Liver (tissue), 9 donors: ENCODE results near the gene MKNK2. TPM values are rescaled to one million over a fixed set of nuclear protein-coding genes. Genes with fewer than 3 reads are reported as not detected.
A peak's percentile ranks its signal among the peaks of the same experiment; 100 is the strongest.
"Not testable (repeated sequence)": the region's sequence is repeated elsewhere in the genome, so short reads cannot be mapped to it uniquely, and the experiment has no call there.

Source experiments
- DNase-seq: peaks from one replicate; pipeline ENCODE4 v3.0.0-alpha.2; 2017; ENCODE audit warnings: low spot score
- H3K27ac ChIP-seq, 2 donors: one replicate each; pipeline ENCODE4 v1.7.0; 2013; ENCODE audit warnings: inconsistent platforms in 2 of 2, low read length in 2 of 2, control low read depth in 1 of 2, low read depth in 1 of 2, mild to moderate bottlenecking in 1 of 2
- H3K27me3 ChIP-seq, 4 donors: one replicate each; pipeline versions ENCODE4 v1.6.1 to v1.7.0; 2013; ENCODE audit warnings: low read length in 3 of 4, inconsistent platforms in 1 of 4, mild to moderate bottlenecking in 1 of 4, moderate library complexity in 1 of 4; ENCODE audit not compliant: control insufficient read depth in 4 of 4, insufficient read depth in 4 of 4
- H3K36me3 ChIP-seq, 4 donors: one replicate each; pipeline versions ENCODE4 v1.6.1 to v1.7.0; 2013; ENCODE audit warnings: low read length in 3 of 4, mild to moderate bottlenecking in 3 of 4, low read depth in 1 of 4, moderate library complexity in 1 of 4; ENCODE audit not compliant: control insufficient read depth in 4 of 4, insufficient read depth in 3 of 4
- H3K4me1 ChIP-seq, 4 donors: one replicate each; pipeline versions ENCODE4 v1.6.1 to v1.7.0; 2013; ENCODE audit warnings: low read length in 3 of 4, mild to moderate bottlenecking in 3 of 4, moderate library complexity in 1 of 4; ENCODE audit not compliant: control insufficient read depth in 4 of 4, insufficient read depth in 4 of 4
- H3K4me3 ChIP-seq, 3 donors: one replicate each; pipeline versions ENCODE4 v1.6.1 to v1.7.0; 2013; ENCODE audit warnings: low read length in 3 of 3, control low read depth in 1 of 3, low read depth in 1 of 3, mild to moderate bottlenecking in 1 of 3
- H3K9ac ChIP-seq, 2 donors: one replicate each; pipeline ENCODE4 v1.7.0; 2013; ENCODE audit warnings: low read length in 2 of 2, mild to moderate bottlenecking in 2 of 2, moderate library complexity in 2 of 2, control low read depth in 1 of 2, low read depth in 1 of 2
- H3K9me3 ChIP-seq, 4 donors: one replicate each; pipeline versions ENCODE4 v1.6.1 to v1.7.0; 2013; ENCODE audit warnings: low read length in 3 of 4; ENCODE audit not compliant: control insufficient read depth in 4 of 4
- CTCF ChIP-seq: fragments of 150-350 bp; IDR thresholded peaks from 2 replicates; pipeline ENCODE4 v1.5.1; 2017; ENCODE audit warnings: improper control_type of control experiment, low read depth, low read length; ENCODE audit not compliant: missing input control
- EGR1 ChIP-seq, 2 donors: IDR thresholded peaks; 2 replicates each; pipeline ENCODE4 v1.6.1; 2016 to 2018; ENCODE audit warnings: antibody characterized with exemption in 2 of 2, low read depth in 2 of 2
- GABPA ChIP-seq, 2 donors: IDR thresholded peaks in 1 of 2; conservative IDR thresholded peaks in 1 of 2; 2 replicates each; pipeline ENCODE4 v1.6.1; 2016; ENCODE audit warnings: antibody characterized with exemption in 2 of 2, mild to moderate bottlenecking in 1 of 2, moderate library complexity in 1 of 2
- HNF4A ChIP-seq, 2 donors: conservative IDR thresholded peaks; 2 replicates each; pipeline ENCODE4 v1.6.1; 2016; ENCODE audit warnings: antibody characterized with exemption in 2 of 2, mild to moderate bottlenecking in 2 of 2
- JUND ChIP-seq, 2 donors: IDR thresholded peaks; 2 replicates each; pipeline ENCODE4 v1.6.1; 2016; ENCODE audit warnings: antibody characterized with exemption in 2 of 2
- NR2F2 ChIP-seq: IDR thresholded peaks from 2 replicates; pipeline ENCODE4 v1.6.1; 2016; ENCODE audit warnings: antibody characterized with exemption
- RXRA ChIP-seq, 2 donors: IDR thresholded peaks; 2 replicates each; pipeline ENCODE4 v1.6.1; 2017 to 2018; ENCODE audit warnings: antibody characterized with exemption in 2 of 2, mild to moderate bottlenecking in 1 of 2
- SP1 ChIP-seq: IDR thresholded peaks from 2 replicates; pipeline ENCODE4 v1.6.1; 2018; ENCODE audit warnings: antibody characterized with exemption, mild to moderate bottlenecking
- WGBS: extraction: QIAGEN DNeasy Blood & Tissue Kit; methylation state at CpG from one replicate; pipeline ENCODE4 v1.1.7; 2013; 5-methylcytosine and 5-hydroxymethylcytosine counted together
- polyA plus RNA-seq, 2 donors: library from polyadenylated mRNA; stranded (reverse) in 1 of 2; unstranded in 1 of 2; fragments of 200-250 nt in 1 of 2; fragments of >200 nt in 1 of 2; fragmentation: Nextera tagmentation in 1 of 2; extraction: Ambion mirVana in 1 of 2; gene quantifications; one replicate each; pipeline versions ENCODE4 v1.2.1 to v1.2.3, GENCODE V29; 2013 to 2015
- total RNA-seq, 2 donors: library from RNA; depleted of rRNA; stranded (reverse); fragments of >200 nt; gene quantifications; one replicate each; pipeline ENCODE4 v1.2.3, GENCODE V29; 2014
- TF ChIP-seq, protein P1 (sequence below): IDR thresholded peaks from 2 replicates; pipeline ENCODE4 v1.6.1; 2016; ENCODE audit warnings: antibody characterized with exemption, mild to moderate bottlenecking
- TF ChIP-seq, protein P2 (sequence below): IDR thresholded peaks from 2 replicates; pipeline ENCODE4 v1.6.1; 2016; ENCODE audit warnings: antibody characterized with exemption
- donor health status: healthy.
- donor health status: healthy.
- donor health status: healthy.
- donor health status: healthy.
- donor health status: healthy.

MKNK2 gene
- total and polyA plus RNA-seq, 4 donors, result 24.7 to 105 (median 46.4) TPM

- H3K4me3 ChIP-seq, H3K36me3 ChIP-seq, DNase-seq, H3K9ac ChIP-seq, H3K9me3 ChIP-seq, H3K27me3 ChIP-seq: not testable (repeated sequence)
- 60% methylated on average over 13 of the region's 13 CpGs for WGBS
- Histone ChIP-seq H3K4me1 (peaks cover 0 to 14% (median 6%) of the 10 kb centered on the region in 4 donors), H3K27ac (peak overlapping the region; percentile 69 to 81)
- TF ChIP-seq JUND (IDR thresholded peaks at IDR 0.05) (peak in 1 of 2 donors; percentile 81), HNF4A (conservative IDR thresholded peaks at IDR 0.05) (peak; percentile 61 to 67), RXRA (IDR thresholded peaks at IDR 0.05) (peak in 1 of 2 donors; percentile 61)
Measured at GRCh38 chr19:2086695-2087620, 35.9 kb upstream of the MKNK2 start.

DNA sequence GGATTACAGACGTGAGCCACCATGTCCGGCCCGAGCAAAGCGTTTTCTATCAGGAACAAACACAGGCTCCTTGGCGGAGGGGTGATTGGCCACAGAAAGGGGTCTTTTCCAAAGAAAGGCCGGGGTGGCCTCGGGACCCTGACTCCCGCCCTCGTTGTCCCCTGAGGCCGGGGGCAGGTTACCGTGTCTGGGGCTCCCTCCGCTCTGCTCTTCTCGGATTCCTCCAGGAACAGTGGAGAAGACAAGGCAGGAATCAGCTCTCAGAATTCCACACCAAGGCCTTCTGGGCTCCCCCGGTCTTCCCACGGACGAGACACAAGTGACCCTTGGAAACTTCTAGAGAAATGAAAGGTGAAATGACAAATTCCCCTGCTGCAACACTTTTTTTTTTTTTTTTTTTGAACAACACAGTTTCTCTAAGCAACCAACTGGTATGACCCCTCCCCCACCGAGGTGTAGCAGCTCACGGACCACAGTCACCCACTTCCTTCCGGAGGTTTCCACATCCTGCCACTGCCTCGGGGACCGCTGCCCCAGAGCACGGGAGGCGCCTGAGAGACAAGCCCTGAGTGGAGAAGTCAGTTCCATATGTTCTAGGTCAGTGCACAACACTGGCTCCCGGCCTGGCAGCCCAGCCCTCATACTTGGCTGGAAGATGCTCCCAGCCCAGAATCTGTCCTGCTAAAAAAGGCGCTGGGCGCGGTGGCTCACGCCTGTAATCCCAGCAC lies 34.1 kb upstream of the MKNK2 start:
- Histone ChIP-seq H3K9ac (no peak overlapping the region), H3K4me1 (peaks cover 0 to 13% (median 6%) of the 10 kb centered on the region in 4 donors), H3K9me3 (no peaks in the 10 kb centered on the region), H3K36me3 (peaks cover 0 to 2% (median under 1%) of the 10 kb centered on the region in 4 donors), H3K27me3 (no peaks in the 10 kb centered on the region), H3K4me3 (peak overlapping the region in 1 of 3 donors; percentile 6), H3K27ac (peak overlapping the region; percentile 59 to 85)
- DNase-seq, result no peak
- TF ChIP-seq GABPA (IDR thresholded peaks at IDR 0.05 in 1 of 2, conservative IDR thresholded peaks at IDR 0.05 in 1 of 2) (peak; percentile 37 to 38), SP1 (no peak)
- WGBS, result 79% methylated on average over 28 of the region's 28 CpGs

DNA sequence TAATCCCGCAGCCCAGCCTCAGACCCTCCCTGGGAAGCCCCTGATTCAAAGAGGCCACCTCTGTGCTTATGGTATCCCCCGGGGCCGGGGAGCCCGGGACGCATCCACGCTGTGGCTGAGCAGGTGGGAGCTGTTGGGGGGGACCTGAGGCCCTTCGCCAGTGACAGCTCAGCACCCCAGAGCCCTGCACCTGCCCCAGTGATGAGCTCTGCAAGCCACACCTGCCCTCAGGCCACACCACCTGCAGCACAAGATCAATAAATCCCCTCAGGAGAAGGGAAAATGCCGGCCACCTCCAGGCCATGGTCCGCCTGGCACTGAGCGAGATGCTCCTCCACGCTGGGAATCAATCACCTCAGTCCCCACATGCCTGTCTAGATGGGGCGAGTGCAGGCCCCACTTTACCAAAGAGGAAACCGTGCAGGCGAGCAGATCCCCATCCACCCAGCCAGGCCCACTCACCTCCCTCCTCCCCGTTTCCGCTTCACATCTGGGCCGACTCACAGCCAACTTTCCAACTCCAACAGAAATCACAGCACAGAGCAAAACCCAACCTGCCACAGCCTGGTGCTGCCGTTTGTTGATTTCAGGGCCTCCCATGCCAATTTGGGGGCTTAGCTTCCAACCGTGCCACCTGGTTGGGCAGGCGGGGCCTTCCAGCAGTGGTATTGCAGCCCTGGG lies 32.3 kb upstream of the MKNK2 start:
- peak overlapping the region in 2 of 3 donors; percentile 2 to 27 for H3K4me3 ChIP-seq
- no peak overlapping the region for H3K9ac ChIP-seq
- H3K9me3 ChIP-seq, result no peaks in the 10 kb centered on the region
- H3K27me3 ChIP-seq, result no peaks in the 10 kb centered on the region
- TF ChIP-seq, protein P1, sequence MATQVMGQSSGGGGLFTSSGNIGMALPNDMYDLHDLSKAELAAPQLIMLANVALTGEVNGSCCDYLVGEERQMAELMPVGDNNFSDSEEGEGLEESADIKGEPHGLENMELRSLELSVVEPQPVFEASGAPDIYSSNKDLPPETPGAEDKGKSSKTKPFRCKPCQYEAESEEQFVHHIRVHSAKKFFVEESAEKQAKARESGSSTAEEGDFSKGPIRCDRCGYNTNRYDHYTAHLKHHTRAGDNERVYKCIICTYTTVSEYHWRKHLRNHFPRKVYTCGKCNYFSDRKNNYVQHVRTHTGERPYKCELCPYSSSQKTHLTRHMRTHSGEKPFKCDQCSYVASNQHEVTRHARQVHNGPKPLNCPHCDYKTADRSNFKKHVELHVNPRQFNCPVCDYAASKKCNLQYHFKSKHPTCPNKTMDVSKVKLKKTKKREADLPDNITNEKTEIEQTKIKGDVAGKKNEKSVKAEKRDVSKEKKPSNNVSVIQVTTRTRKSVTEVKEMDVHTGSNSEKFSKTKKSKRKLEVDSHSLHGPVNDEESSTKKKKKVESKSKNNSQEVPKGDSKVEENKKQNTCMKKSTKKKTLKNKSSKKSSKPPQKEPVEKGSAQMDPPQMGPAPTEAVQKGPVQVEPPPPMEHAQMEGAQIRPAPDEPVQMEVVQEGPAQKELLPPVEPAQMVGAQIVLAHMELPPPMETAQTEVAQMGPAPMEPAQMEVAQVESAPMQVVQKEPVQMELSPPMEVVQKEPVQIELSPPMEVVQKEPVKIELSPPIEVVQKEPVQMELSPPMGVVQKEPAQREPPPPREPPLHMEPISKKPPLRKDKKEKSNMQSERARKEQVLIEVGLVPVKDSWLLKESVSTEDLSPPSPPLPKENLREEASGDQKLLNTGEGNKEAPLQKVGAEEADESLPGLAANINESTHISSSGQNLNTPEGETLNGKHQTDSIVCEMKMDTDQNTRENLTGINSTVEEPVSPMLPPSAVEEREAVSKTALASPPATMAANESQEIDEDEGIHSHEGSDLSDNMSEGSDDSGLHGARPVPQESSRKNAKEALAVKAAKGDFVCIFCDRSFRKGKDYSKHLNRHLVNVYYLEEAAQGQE, result no peak
- TF ChIP-seq EGR1 (IDR thresholded peaks at IDR 0.05; ENCODE audit: low read depth in 2 of 2) (no peak), CTCF (no peak), GABPA (IDR thresholded peaks at IDR 0.05 in 1 of 2, conservative IDR thresholded peaks at IDR 0.05 in 1 of 2) (no peak), SP1 (no peak), JUND (IDR thresholded peaks at IDR 0.05) (no peak), NR2F2 (no peak)
- TF ChIP-seq, protein P2, sequence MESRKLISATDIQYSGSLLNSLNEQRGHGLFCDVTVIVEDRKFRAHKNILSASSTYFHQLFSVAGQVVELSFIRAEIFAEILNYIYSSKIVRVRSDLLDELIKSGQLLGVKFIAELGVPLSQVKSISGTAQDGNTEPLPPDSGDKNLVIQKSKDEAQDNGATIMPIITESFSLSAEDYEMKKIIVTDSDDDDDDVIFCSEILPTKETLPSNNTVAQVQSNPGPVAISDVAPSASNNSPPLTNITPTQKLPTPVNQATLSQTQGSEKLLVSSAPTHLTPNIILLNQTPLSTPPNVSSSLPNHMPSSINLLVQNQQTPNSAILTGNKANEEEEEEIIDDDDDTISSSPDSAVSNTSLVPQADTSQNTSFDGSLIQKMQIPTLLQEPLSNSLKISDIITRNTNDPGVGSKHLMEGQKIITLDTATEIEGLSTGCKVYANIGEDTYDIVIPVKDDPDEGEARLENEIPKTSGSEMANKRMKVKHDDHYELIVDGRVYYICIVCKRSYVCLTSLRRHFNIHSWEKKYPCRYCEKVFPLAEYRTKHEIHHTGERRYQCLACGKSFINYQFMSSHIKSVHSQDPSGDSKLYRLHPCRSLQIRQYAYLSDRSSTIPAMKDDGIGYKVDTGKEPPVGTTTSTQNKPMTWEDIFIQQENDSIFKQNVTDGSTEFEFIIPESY, result no peak
- peak overlapping the region; percentile 37 to 64 for H3K27ac ChIP-seq
- WGBS, result 79% methylated on average over 20 of the region's 20 CpGs
- no peak for DNase-seq
- H3K36me3 ChIP-seq, result peaks cover 0 to 17% (median 8%) of the 10 kb centered on the region in 4 donors
- H3K4me1 ChIP-seq, result peaks cover 0 to 10% (median 4%) of the 10 kb centered on the region in 4 donors
